ENCODE data around the gene EDA.

The EDA gene

DNA sequence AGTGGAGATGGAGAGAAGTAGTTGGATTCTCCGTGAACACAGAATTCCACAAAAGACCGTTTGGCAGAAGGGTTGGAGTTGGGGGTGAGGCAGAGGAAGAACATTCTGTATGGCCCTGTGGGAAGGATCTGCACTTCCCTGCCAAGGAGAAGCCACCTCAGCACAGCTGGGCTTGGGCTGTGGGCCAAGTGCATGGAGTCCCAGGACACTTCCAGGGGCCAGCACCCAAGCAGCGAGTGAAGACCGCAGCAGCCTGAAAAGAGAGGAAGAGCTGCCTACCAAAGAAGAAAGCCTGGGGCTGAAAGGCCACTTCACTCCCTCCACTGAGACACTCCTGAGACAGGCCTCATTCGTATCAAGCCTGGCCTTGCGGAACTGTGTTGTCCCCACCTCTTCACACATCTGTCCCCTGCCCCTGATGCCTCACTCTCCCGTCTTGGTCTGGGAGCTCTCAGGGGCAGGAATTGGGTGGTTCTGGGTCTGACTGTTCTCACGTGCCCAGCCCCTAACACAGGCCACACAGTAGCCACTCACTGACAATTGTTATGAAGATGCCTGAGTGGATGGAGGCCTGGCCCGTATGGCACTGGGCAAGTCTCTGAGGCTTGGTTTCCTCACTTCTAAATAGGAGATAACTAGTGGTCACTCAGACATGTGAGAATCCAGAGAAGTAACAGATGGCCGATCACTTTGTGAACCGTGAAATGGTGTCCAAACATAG lies 437.1 kb downstream of the EDA start:
- no peak for DNase-seq (ENCODE audit: extremely low read depth, low read depth)
- TF ChIP-seq, protein P1, sequence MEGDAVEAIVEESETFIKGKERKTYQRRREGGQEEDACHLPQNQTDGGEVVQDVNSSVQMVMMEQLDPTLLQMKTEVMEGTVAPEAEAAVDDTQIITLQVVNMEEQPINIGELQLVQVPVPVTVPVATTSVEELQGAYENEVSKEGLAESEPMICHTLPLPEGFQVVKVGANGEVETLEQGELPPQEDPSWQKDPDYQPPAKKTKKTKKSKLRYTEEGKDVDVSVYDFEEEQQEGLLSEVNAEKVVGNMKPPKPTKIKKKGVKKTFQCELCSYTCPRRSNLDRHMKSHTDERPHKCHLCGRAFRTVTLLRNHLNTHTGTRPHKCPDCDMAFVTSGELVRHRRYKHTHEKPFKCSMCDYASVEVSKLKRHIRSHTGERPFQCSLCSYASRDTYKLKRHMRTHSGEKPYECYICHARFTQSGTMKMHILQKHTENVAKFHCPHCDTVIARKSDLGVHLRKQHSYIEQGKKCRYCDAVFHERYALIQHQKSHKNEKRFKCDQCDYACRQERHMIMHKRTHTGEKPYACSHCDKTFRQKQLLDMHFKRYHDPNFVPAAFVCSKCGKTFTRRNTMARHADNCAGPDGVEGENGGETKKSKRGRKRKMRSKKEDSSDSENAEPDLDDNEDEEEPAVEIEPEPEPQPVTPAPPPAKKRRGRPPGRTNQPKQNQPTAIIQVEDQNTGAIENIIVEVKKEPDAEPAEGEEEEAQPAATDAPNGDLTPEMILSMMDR (IDR thresholded peaks at IDR 0.05; ENCODE audit: low read depth, low read length), result no peak

DNA sequence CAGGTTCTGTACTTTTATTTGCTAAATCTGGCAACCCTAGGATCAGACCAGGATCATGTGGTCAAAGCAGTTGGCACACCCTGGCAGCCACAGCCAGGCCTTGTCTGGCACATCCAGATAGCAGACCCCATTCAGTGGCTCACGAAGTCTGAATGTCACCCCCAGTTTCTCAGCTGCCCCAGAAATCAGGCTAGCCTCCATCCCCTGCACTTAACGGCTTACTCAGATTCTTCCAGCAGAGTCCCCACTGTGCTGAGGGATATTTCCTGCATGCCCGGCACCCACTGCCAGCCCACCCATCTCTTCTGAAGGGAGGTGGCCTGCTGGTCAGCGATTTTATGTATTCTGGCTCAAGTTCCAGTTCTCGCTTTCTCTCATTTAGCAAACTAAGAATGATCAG lies 438.5 kb downstream of the EDA start:
- DNase-seq (ENCODE audit: extremely low read depth, low read depth), result no peak
- TF ChIP-seq, protein P1 (IDR thresholded peaks at IDR 0.05; ENCODE audit: low read depth, low read length), result no peak

DNA sequence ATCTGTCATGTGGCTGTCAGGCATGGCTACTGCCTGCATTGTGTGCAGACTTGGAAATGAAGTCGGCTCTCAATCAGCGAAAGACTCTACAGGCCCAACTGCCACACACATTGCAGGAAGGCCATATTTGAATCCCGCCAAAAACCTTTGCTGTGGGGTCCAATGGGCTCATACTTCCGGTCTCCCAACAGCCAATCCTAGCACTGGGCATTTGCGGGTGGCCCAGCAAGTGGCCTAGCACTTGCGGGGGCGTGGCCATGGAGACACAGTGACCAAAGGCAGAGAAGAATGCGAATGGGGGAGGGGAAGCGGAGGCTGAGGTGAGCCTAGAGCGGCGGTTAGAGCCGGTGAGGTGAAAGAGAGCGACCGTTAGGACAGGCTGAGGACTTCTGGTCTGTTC lies 446.2 kb downstream of the EDA start, which contains the start of gene OTUD6A:
OTUD6A (plus strand) TSS at position 382 of the 400 bp plus-strand sequence. CDS start 68 bp downstream, outside the sequence.
- no peak for DNase-seq (ENCODE audit: extremely low read depth, low read depth)
- TF ChIP-seq, protein P1 (IDR thresholded peaks at IDR 0.05; ENCODE audit: low read depth, low read length), result no peak

DNA sequence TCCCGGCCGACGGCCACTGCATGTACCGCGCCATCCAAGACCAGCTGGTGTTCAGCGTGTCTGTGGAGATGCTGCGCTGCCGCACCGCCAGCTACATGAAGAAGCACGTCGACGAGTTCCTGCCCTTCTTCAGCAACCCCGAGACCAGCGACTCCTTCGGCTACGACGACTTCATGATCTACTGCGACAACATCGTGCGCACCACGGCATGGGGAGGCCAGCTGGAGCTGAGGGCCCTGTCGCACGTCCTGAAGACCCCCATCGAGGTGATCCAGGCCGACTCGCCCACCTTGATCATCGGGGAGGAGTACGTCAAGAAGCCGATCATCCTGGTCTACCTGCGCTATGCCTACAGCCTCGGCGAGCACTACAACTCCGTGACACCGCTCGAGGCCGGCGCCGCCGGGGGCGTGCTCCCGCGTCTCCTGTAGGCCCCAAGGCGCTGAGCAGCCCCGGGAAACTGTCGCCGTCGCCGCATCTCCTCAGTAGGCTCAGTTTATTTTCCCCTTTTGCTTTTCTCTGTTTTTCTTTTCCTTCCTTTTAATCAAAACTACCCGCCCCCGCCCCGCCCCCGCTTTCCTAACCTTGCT lies 447.1 kb downstream of the EDA start:
- no peak for DNase-seq (ENCODE audit: extremely low read depth, low read depth)
- TF ChIP-seq, protein P1 (IDR thresholded peaks at IDR 0.05; ENCODE audit: low read depth, low read length), result no peak

DNA sequence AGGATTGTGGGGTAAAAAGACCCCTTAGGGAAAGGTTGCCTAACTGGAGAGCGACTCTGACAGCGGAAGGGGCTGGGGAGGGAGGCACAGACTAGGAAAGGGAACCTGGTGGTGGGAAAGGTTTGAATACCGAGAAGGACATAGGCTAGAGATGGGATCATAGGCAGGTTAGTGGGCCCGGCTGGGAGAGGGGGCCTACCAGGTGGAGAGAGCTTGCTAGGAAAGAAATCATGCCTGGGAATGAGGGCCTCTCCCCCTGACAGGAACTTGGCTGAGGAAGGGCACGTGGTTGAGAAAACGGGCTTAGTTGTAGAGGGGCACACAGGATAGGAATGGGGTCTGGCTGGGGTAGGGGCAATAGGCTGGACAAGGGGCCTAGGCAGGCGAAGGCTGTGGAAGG lies 450.7 kb downstream of the EDA start:
- no peak for DNase-seq (ENCODE audit: extremely low read depth, low read depth)
- TF ChIP-seq, protein P1 (IDR thresholded peaks at IDR 0.05; ENCODE audit: low read depth, low read length), result no peak

DNA sequence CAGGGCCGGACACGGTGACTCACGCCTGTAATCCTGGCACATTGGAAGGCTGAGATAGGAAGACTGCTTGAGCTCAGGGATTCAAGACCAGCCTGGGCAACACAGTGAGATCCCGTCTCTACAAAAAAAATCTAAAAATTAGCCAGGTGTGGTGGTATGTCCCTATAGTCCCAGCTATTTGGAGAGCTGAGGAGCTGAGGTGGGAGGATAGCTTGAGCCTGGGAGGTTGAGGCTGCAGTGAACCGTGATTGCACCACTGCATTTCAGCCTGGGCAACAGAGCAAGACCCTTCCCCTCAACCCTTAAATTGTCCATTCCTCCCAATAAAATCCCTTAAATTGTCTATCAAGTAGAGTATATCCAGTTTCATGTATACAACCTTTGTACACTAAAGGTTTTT lies 463.4 kb downstream of the EDA start:
- DNase-seq (ENCODE audit: extremely low read depth, low read depth), result no peak
- TF ChIP-seq, protein P1 (IDR thresholded peaks at IDR 0.05; ENCODE audit: low read depth, low read length), result no peak

DNA sequence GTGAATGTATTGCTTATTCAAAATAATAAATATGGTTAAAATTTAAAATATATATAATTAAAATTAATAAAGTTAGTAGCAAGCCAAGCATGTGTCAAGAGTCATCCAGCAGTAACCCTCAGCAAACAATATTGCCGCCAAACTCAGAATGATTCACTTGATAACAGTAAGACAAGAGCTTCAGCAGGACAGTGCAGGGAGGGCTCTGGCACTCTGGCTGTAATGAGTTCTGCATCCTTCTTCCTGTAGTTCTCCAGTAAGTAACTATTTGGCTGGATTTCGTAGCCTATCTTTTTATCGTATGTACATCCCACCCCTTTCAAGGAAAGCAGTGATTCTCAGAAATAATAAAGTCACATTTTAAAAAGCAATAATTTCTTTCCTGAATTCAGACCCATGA lies 464.0 kb downstream of the EDA start:
- TF ChIP-seq, protein P1 (IDR thresholded peaks at IDR 0.05; ENCODE audit: low read depth, low read length), result no peak
- DNase-seq (ENCODE audit: extremely low read depth, low read depth), result no peak
